Sigmoid colon (tissue), 4 donors: ENCODE data around the gene EPG5.

Source experiments
- POLR2A ChIP-seq, 2 donors: fragments of 450-650 bp; IDR thresholded peaks; one replicate each; pipeline ENCODE4 v1.6.1; 2016; ENCODE audit warnings: antibody characterized with exemption in 2 of 2, mild to moderate bottlenecking in 2 of 2, moderate library complexity in 2 of 2
- POLR2AphosphoS5 ChIP-seq, 4 donors: sonication (generic); formaldehyde crosslinking; IDR thresholded peaks; one replicate each; pipeline ENCODE4 v1.6.1; 2017; ENCODE audit warnings: antibody characterized with exemption in 4 of 4
- TF ChIP-seq, protein P1 (sequence below), 4 experiments: fragments of 450-650 bp in 3 of 4; fragments of 200-600 bp in 1 of 4; IDR thresholded peaks; one replicate each; pipeline ENCODE4 v1.5.1; 2016 to 2019; ENCODE audit warnings: antibody characterized with exemption in 4 of 4, mild to moderate bottlenecking in 3 of 4, moderate library complexity in 2 of 4

GRCh38 chr18:45821711-45822110 lies 145.4 kb downstream of the EPG5 start:
- TF ChIP-seq POLR2AphosphoS5 (IDR thresholded peaks at IDR 0.05) = no peak
- TF ChIP-seq, protein P1, sequence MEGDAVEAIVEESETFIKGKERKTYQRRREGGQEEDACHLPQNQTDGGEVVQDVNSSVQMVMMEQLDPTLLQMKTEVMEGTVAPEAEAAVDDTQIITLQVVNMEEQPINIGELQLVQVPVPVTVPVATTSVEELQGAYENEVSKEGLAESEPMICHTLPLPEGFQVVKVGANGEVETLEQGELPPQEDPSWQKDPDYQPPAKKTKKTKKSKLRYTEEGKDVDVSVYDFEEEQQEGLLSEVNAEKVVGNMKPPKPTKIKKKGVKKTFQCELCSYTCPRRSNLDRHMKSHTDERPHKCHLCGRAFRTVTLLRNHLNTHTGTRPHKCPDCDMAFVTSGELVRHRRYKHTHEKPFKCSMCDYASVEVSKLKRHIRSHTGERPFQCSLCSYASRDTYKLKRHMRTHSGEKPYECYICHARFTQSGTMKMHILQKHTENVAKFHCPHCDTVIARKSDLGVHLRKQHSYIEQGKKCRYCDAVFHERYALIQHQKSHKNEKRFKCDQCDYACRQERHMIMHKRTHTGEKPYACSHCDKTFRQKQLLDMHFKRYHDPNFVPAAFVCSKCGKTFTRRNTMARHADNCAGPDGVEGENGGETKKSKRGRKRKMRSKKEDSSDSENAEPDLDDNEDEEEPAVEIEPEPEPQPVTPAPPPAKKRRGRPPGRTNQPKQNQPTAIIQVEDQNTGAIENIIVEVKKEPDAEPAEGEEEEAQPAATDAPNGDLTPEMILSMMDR (IDR thresholded peaks at IDR 0.05) = no peak
- TF ChIP-seq POLR2A (IDR thresholded peaks at IDR 0.05) = no peak
